GM23338 (cell line): ENCODE measurements around the gene RNASE7. TPM values are rescaled to one million over a fixed set of nuclear protein-coding genes. Genes with fewer than 3 reads are reported as not detected.

ENCODE experiments used
- ATAC-seq: fragments of 200-7000 bp; cut with Tn5 transposase; 3 replicates; pipeline ENCODE4 v1.9.1; 2020
- DNase-seq: peaks from one replicate; pipeline ENCODE4 v3.0.0-alpha.2; 2015; ENCODE audit warnings: low spot score
- H2AFZ ChIP-seq: fragments of 200-600 bp; sonication (generic); 2 replicates; pipeline ENCODE4 v1.8.0; 2016; ENCODE audit warnings: antibody characterized with exemption, mild to moderate bottlenecking, moderate library complexity
- H3F3A ChIP-seq: fragments of 200-600 bp; sonication (generic); replicated peaks from 2 replicates; pipeline ENCODE4 v1.8.0; 2017; ENCODE audit warnings: antibody characterized with exemption, mixed run types, low read depth
- H3K27ac ChIP-seq: fragments of 200-600 bp; sonication (generic); 2 replicates; pipeline ENCODE4 v1.6.1; 2016; ENCODE audit warnings: low read depth
- H3K27me3 ChIP-seq: fragments of 200-600 bp; sonication (generic); 2 replicates; pipeline ENCODE4 v1.8.0; 2016; ENCODE audit warnings: mild to moderate bottlenecking, mixed run types, moderate library complexity; ENCODE audit not compliant: insufficient read depth
- H3K36me3 ChIP-seq: fragments of 200-600 bp; sonication (generic); 2 replicates; pipeline ENCODE4 v1.8.0; 2016; ENCODE audit warnings: mild to moderate bottlenecking; ENCODE audit not compliant: insufficient read depth
- H3K4me1 ChIP-seq: fragments of 200-600 bp; sonication (generic); 2 replicates; pipeline ENCODE4 v1.8.0; 2016; ENCODE audit warnings: mild to moderate bottlenecking, moderate library complexity; ENCODE audit not compliant: insufficient read depth
- H3K4me2 ChIP-seq: fragments of 200-600 bp; sonication (generic); 2 replicates; pipeline ENCODE4 v1.7.1; 2017; ENCODE audit warnings: mixed run types
- H3K4me3 ChIP-seq: fragments of 200-600 bp; sonication (generic); 2 replicates; pipeline ENCODE4 v1.6.1; 2016; ENCODE audit warnings: mixed run types
- H3K79me2 ChIP-seq: fragments of 200-600 bp; sonication (generic); replicated peaks from 2 replicates; pipeline ENCODE4 v1.8.0; 2017; ENCODE audit warnings: mild to moderate bottlenecking; ENCODE audit not compliant: insufficient read depth
- H3K9me2 ChIP-seq: fragments of 200-600 bp; sonication (generic); 2 replicates; pipeline ENCODE4 v1.8.0; 2017; ENCODE audit not compliant: insufficient read depth
- H4K20me1 ChIP-seq: fragments of 200-600 bp; sonication (generic); replicated peaks from 2 replicates; pipeline ENCODE4 v1.8.0; 2017; ENCODE audit warnings: mild to moderate bottlenecking; ENCODE audit not compliant: insufficient read depth
- H3K27ac Mint-ChIP-seq: 2 replicates; pipeline ENCODE4 v1.8.0; 2020; ENCODE audit warnings: inconsistent platforms, mild to moderate bottlenecking, moderate library complexity, mixed read lengths
- H3K27me3 Mint-ChIP-seq: 3 replicates; pipeline ENCODE4 v1.8.0; 2022; ENCODE audit warnings: low read depth, mild to moderate bottlenecking, moderate library complexity, mixed read lengths, inconsistent platforms; ENCODE audit not compliant: insufficient read depth, poor library complexity
- H3K36me3 Mint-ChIP-seq: 3 replicates; pipeline ENCODE4 v1.8.0; 2021; ENCODE audit warnings: low read depth, mild to moderate bottlenecking, inconsistent platforms, moderate library complexity, mixed read lengths
- H3K4me1 Mint-ChIP-seq: 3 replicates; pipeline ENCODE4 v1.8.0; 2020; ENCODE audit warnings: mild to moderate bottlenecking, inconsistent platforms, mixed read lengths
- H3K4me3 Mint-ChIP-seq: 3 replicates; pipeline ENCODE4 v1.8.0; 2021; ENCODE audit warnings: moderate library complexity, mild to moderate bottlenecking, inconsistent platforms, mixed read lengths
- H3K9me3 Mint-ChIP-seq: 3 replicates; pipeline ENCODE4 v1.8.0; 2020; ENCODE audit warnings: moderate library complexity, mild to moderate bottlenecking, inconsistent platforms, mixed read lengths
- CREB1 ChIP-seq: fragments of 250-450 bp; sonication (Bioruptor Pico); IDR thresholded peaks from 2 replicates; pipeline ENCODE4 v1.5.0; 2020; ENCODE audit warnings: low read depth, mild to moderate bottlenecking, moderate library complexity
- CTCF ChIP-seq, 2 experiments: fragments of 200-600 bp in 1 of 2; sonication (generic) in 1 of 2; conservative IDR thresholded peaks; 2 replicates each; pipeline versions ENCODE4 v1.5.1 to v1.6.1; 2016 to 2017; ENCODE audit warnings: antibody characterized with exemption in 2 of 2, low read depth in 2 of 2, mild to moderate bottlenecking in 2 of 2, moderate library complexity in 1 of 2
- ETS1 ChIP-seq: IDR thresholded peaks from 2 replicates; pipeline ENCODE4 v1.6.1; 2016; ENCODE audit warnings: antibody characterized with exemption
- EZH2 ChIP-seq: fragments of 200-600 bp; sonication (generic); IDR thresholded peaks from one replicate; pipeline ENCODE4 v1.8.0; 2017; ENCODE audit warnings: antibody characterized with exemption, mild to moderate bottlenecking, low read depth; ENCODE audit not compliant: unreplicated experiment
- EZH2phosphoT487 ChIP-seq: fragments of 200-600 bp; sonication (generic); IDR thresholded peaks from one replicate; pipeline ENCODE4 v1.8.1; 2018; ENCODE audit warnings: antibody characterized with exemption; ENCODE audit not compliant: unreplicated experiment
- JUNB ChIP-seq: IDR thresholded peaks from one replicate; pipeline ENCODE4 v1.6.1; 2016; ENCODE audit warnings: antibody characterized with exemption; ENCODE audit not compliant: unreplicated experiment
- NANOG ChIP-seq: IDR thresholded peaks from 2 replicates; pipeline ENCODE4 v1.6.1; 2016; ENCODE audit warnings: antibody characterized with exemption, borderline replicate concordance
- POLR2AphosphoS5 ChIP-seq: IDR thresholded peaks from 2 replicates; pipeline ENCODE4 v1.6.1; 2016; ENCODE audit warnings: antibody characterized with exemption, low read depth
- STAT1 ChIP-seq: IDR thresholded peaks from one replicate; pipeline ENCODE4 v1.6.1; 2016; ENCODE audit warnings: antibody characterized with exemption; ENCODE audit not compliant: unreplicated experiment
- ZNF114 ChIP-seq: fragments of 250-450 bp; sonication (Bioruptor Pico); IDR thresholded peaks from 2 replicates; pipeline ENCODE4 v1.5.0; 2020; ENCODE audit warnings: mild to moderate bottlenecking, moderate library complexity
- ZNF331 ChIP-seq: fragments of 250-450 bp; sonication (Bioruptor Pico); IDR thresholded peaks from 2 replicates; pipeline ENCODE4 v1.5.0; 2020; ENCODE audit warnings: low read depth, mild to moderate bottlenecking, moderate library complexity
- polyA plus RNA-seq: library from polyadenylated mRNA; unstranded; fragments of >200 nt; fragmentation: Nextera tagmentation; extraction: Ambion mirVana; gene quantifications from 2 replicates; pipeline ENCODE4 v1.2.1, GENCODE V29; 2016
- total RNA-seq: library from RNA; depleted of rRNA; stranded (reverse); fragments of >200 nt; shearing (Covaris generic); gene quantifications from 2 replicates; pipeline ENCODE4 v1.2.3, GENCODE V29; 2014

Gene RNASE7
- total and polyA plus RNA-seq, 2 experiments from 2014 or later = not detected

- no peaks in the 10 kb centered on the region for H3K9me3 Mint-ChIP-seq
Observed at GRCh38 chr14:21057803-21058675, 15.9 kb downstream of the RNASE7 start, which contains the start of gene RNASE8. Gene RNASE8, plus strand, starts transcription at chr14:21057822. Its CDS starts 71 bp downstream, at chr14:21057893.

GRCh38 chr14:21058903-21059302 is 16.7 kb downstream of the RNASE7 start:
- Histone ChIP-seq H3K27ac (no peak overlapping the region), H3K4me1 (peaks cover 6% of the 10 kb centered on the region; the same call in 1 of the 2 replicates), H3K9me2 (no peaks in the 10 kb centered on the region), H3K36me3 (no peaks in the 10 kb centered on the region), H3K27me3 (no peaks in the 10 kb centered on the region), H3K4me2 (no peak overlapping the region), H3K4me3 (no peak overlapping the region), H3K79me2 (no peaks in the 10 kb centered on the region), H4K20me1 (no peaks in the 10 kb centered on the region), H3F3A (no peaks in the 10 kb centered on the region), H2AFZ (no peak overlapping the region)
- H3K9me3 Mint-ChIP-seq = no peaks in the 10 kb centered on the region
- no peak overlapping the region for H3K4me3 Mint-ChIP-seq
- DNase-seq (no peak), ATAC-seq (peak; percentile 25)
- TF ChIP-seq CTCF (conservative IDR thresholded peaks at IDR 0.05; ENCODE audit: low read depth in 2 of 2) (no peak), NANOG (no peak), EZH2phosphoT487 (no peak), STAT1 (no peak), POLR2AphosphoS5 (no peak), ZNF331 (no peak), EZH2 (no peak), ETS1 (no peak), CREB1 (CRISPR knock-in tag) (no peak), ZNF114 (CRISPR knock-in tag) (no peak)
- no peak overlapping the region for H3K27ac Mint-ChIP-seq
- peaks cover 5% of the 10 kb centered on the region for H3K27me3 Mint-ChIP-seq
- H3K4me1 Mint-ChIP-seq = peaks cover 17% of the 10 kb centered on the region; the same call in 2 of the 3 replicates
- no peaks in the 10 kb centered on the region for H3K36me3 Mint-ChIP-seq

More at GRCh38 chr14:21057803-21058675, 15.9 kb downstream of the RNASE7 start, which contains the start of gene RNASE8:
- Histone ChIP-seq H3K79me2 (no peaks in the 10 kb centered on the region), H3K4me3 (no peak within 1 kb of the TSS), H3K4me2 (no peak within 1 kb of the TSS), H3K36me3 (no peaks in the 10 kb centered on the region), H3F3A (no peaks in the 10 kb centered on the region), H3K27me3 (no peaks in the 10 kb centered on the region), H3K4me1 (peaks cover 6% of the 10 kb centered on the region; the same call in 1 of the 2 replicates), H4K20me1 (no peaks in the 10 kb centered on the region), H2AFZ (no peak within 1 kb of the TSS), H3K9me2 (no peaks in the 10 kb centered on the region), H3K27ac (no peak within 1 kb of the TSS)
- TF ChIP-seq CTCF (conservative IDR thresholded peaks at IDR 0.05; ENCODE audit: low read depth in 2 of 2) = peak in 1 of 2 experiments; percentile 15; a peak in 1 of 4 replicates
- no peak for TF ChIP-seq ETS1
- no peak for TF ChIP-seq NANOG
- no peak for TF ChIP-seq EZH2phosphoT487
- TF ChIP-seq STAT1 = no peak
- TF ChIP-seq EZH2 = no peak
- TF ChIP-seq CREB1 (CRISPR knock-in tag) = no peak
- no peak for TF ChIP-seq POLR2AphosphoS5
- no peak for TF ChIP-seq JUNB
- Mint-ChIP-seq H3K27ac (no peak within 1 kb of the TSS), H3K4me3 (no peak within 1 kb of the TSS), H3K36me3 (no peaks in the 10 kb centered on the region), H3K27me3 (peaks cover 7% of the 10 kb centered on the region), H3K4me1 (peaks cover 12% of the 10 kb centered on the region; the same call in 2 of the 3 replicates)
- no peak for DNase-seq
- ATAC-seq = no peak
